Inferior parietal cortex (tissue), 1 donor: ENCODE results near the gene SMARCD2.
"Not testable (repeated sequence)": the region's sequence is repeated elsewhere in the genome, so short reads cannot be mapped to it uniquely, and the experiment has no call there.

ENCODE experiments used
- DNase-seq: peaks from one replicate; pipeline ENCODE4 v3.0.0-alpha.2; 2016; ENCODE audit errors: extremely low spot score

Gene SMARCD2

GRCh38 chr17:63850401-63850800 is 7.9 kb upstream of the SMARCD2 start:
- no peak for DNase-seq

- peak; percentile 91 for DNase-seq
Observed at GRCh38 chr17:63848834-63849689, 6.6 kb upstream of the SMARCD2 start.

GRCh38 chr17:63847525-63848249 is 5.2 kb upstream of the SMARCD2 start:
- no peak for DNase-seq

- no peak for DNase-seq
Observed at GRCh38 chr17:63845509-63845908, 3.0 kb upstream of the SMARCD2 start.

GRCh38 chr17:63843910-63844677 is 1.6 kb upstream of the SMARCD2 start:
- no peak for DNase-seq

- DNase-seq, result not testable (repeated sequence)
Observed at GRCh38 chr17:63843387-63843888, 953 bp upstream of the SMARCD2 start.

- DNase-seq, result no peak
Observed at GRCh38 chr17:63842173-63842539, 329 bp downstream of the SMARCD2 start.

GRCh38 chr17:63841350-63842172 is 924 bp downstream of the SMARCD2 start:
- DNase-seq, result peak; percentile 48

GRCh38 chr17:63840591-63841349 is 1.7 kb downstream of the SMARCD2 start:
- peak; percentile 34 for DNase-seq

- peak; percentile 81 for DNase-seq
Observed at GRCh38 chr17:63838631-63839171, 3.8 kb downstream of the SMARCD2 start.

GRCh38 chr17:63837962-63838600 is 4.4 kb downstream of the SMARCD2 start:
- no peak for DNase-seq

GRCh38 chr17:63837480-63837879 is 5.0 kb downstream of the SMARCD2 start:
- no peak for DNase-seq

- DNase-seq, result no peak
Observed at GRCh38 chr17:63836811-63837210, 5.7 kb downstream of the SMARCD2 start.

GRCh38 chr17:63835167-63835720 is 7.2 kb downstream of the SMARCD2 start:
- DNase-seq, result no peak

GRCh38 chr17:63834431-63835166 is 7.9 kb downstream of the SMARCD2 start:
- peak; percentile 71 for DNase-seq

GRCh38 chr17:63833741-63834373 is 8.6 kb downstream of the SMARCD2 start:
- DNase-seq, result no peak

- DNase-seq, result no peak
Observed at GRCh38 chr17:63833026-63833740, 9.3 kb downstream of the SMARCD2 start.
